HepG2 (cell line): ENCODE measurements around the gene SMURF2.

Experiments used
- BORCS8-MEF2B ChIP-seq: sonication (generic); formaldehyde crosslinking; IDR thresholded peaks from 2 replicates; pipeline ENCODE4 v1.8.0; 2022; ENCODE audit warnings: mild to moderate bottlenecking, missing genetic modification reagents
- DDIT3 ChIP-seq: sonication (generic); formaldehyde crosslinking; IDR thresholded peaks from 2 replicates; pipeline ENCODE4 v1.4.0; 2020; ENCODE audit warnings: mild to moderate bottlenecking, missing genetic modification reagents
- ELK4 ChIP-seq: sonication (generic); formaldehyde crosslinking; IDR thresholded peaks from 2 replicates; pipeline ENCODE4 v1.9.0; 2021; ENCODE audit warnings: missing genetic modification reagents, borderline replicate concordance
- RAD21 ChIP-seq: fragments of 450-650 bp; formaldehyde crosslinking; IDR thresholded peaks from 2 replicates; pipeline ENCODE4 v1.5.0; 2020; ENCODE audit warnings: mild to moderate bottlenecking
- TAF1 ChIP-seq: sonication (generic); formaldehyde crosslinking; IDR thresholded peaks from 2 replicates; pipeline ENCODE4 v1.4.0; 2020; ENCODE audit warnings: missing genetic modification reagents

GRCh38 chr17:64564098-64564497, 98.0 kb downstream of the SMURF2 start:
- TF ChIP-seq BORCS8-MEF2B (CRISPR knock-in tag) (no peak), ELK4 (CRISPR knock-in tag) (no peak), DDIT3 (CRISPR knock-in tag) (no peak), RAD21 (no peak), TAF1 (CRISPR knock-in tag) (no peak)
